Daoy (cell line): ENCODE measurements around the gene CAMK2N1. TPM values are rescaled to one million over a fixed set of nuclear protein-coding genes. Genes with fewer than 3 reads are reported as not detected.
"Not testable (repeated sequence)": the region's sequence is repeated elsewhere in the genome, so short reads cannot be mapped to it uniquely, and the experiment has no call there.

Experiments
- DNase-seq: peaks from one replicate; pipeline ENCODE4 v3.0.0-alpha.2; 2015; ENCODE audit warnings: low read depth
- total RNA-seq: library from RNA; depleted of rRNA; stranded (reverse); fragments of >200 nt; shearing (Covaris generic); gene quantifications from 2 replicates; pipeline ENCODE4 v1.2.3, GENCODE V29; 2014

The CAMK2N1 gene
- total RNA-seq, 1 experiment from 2014 or later = 5.4 TPM

- not testable (repeated sequence) for DNase-seq
Observed at GRCh38 chr1:20496725-20497383, 10.8 kb upstream of the CAMK2N1 start.

DNA sequence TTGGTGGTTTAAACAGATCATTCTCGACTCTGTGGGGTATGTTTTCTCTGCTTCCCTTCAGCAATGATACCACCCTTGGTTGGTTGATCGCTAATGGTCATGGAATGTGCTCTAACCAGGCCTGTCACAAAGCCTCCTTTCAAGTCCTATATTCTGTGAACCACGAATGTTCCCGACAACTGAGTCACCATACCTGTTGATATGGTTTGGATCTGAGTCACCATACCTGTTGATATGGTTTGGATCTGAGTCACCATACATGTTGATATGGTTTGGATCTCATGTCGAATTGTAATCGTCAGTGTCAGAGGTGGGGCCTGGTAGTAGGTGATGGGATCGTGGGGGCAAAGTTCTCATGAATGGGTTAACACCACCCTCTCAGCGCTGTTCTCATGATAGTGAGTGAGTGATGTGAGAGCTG, 10.2 kb upstream of the CAMK2N1 start:
- DNase-seq = peak; percentile 93

DNA sequence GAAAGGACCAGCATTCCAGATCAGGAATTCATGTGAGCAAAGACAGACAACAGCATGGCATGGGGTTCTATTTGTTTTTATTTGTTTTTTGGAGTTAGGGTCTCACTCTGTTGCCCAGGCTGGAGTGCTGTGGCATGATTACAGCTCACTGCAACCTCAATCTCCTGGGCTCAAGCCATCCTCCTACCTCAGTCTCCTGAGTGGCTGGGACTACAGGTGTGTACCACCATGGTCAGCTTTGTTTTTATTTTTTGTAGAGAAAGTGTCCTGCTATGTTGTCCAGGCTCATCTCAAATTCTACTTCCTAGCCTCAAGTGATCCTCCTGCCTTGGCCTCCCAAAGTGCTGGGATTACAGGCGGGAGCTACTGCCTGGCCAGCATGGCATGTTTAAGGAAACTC, 9.7 kb upstream of the CAMK2N1 start:
- no peak for DNase-seq

DNA sequence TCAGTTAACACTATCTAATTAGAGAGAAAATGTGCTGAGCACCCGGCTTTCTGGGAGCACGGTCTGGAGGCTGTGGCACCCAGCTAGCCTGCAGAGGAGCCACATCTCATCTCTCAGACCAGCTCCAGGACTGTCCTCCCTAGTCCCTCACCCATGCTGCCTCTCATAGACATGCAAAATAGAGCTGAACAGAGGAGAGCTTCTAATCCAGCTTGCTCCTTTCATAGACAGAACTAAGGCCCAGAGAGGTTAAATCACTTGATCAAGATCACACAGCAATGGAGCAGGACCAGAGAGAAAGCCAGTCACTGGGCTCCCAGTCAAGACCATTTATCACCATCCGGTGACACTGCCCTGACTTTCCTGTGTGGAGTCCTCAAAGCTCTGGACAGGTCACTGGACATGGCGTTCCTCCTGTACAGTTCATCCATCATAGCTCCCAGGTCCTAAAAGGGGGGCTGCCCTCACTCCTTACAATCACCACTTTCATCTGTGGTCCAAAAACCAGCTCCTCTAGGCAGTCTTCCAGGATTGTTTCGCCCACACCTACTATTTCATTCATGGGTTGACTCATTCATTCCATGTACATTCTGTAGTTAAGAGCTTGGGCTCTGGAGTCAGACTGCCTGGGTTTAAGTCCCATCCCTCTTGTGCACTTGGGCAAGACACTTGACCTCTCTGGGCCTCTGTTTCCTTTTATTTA, 8.8 kb upstream of the CAMK2N1 start:
- DNase-seq = peak; percentile 84

- peak; percentile 93 for DNase-seq
Observed at GRCh38 chr1:20493839-20494608, 8.0 kb upstream of the CAMK2N1 start.

DNA sequence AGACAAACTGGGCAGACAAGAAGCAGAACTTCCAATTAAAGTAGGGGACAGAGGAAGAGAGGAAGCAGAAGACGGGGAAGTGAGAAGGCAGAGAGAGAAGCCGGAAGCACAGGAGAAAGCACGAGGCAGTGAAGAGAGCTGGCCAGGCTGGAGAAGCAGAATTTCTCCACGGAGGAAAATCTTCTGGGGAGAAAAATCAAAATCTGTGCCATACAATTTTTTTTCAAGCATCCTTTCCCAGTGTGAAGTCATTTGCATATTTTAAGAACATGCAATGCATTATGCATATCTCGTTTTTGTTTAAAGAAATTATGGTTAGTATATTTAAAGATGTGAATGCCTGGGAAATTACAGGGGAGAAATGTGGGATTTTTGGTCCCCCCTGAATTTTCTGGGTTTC, 7.3 kb upstream of the CAMK2N1 start:
- DNase-seq = no peak

- no peak for DNase-seq
Observed at GRCh38 chr1:20492751-20493150, 6.7 kb upstream of the CAMK2N1 start.

- no peak for DNase-seq
Observed at GRCh38 chr1:20491866-20492265, 5.9 kb upstream of the CAMK2N1 start.

DNA sequence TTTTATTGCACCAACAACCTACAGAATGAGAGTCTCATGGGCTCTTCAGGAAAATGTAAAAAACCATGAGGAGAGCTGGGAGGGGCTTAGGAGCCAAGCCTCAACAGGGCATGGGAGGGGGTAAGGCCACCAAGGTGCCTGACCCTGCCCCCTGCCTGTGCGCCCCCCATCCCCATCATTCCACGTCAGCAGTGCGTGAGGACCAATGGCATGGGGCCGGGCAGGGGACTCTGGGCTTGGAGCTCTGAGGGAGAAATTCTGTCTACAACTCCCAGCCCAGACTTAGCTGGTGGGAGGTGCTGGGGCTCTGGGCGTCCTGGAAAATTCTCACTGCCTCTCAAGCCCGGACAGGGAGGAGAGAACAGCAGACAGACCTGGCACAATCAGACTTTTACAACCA, 5.2 kb upstream of the CAMK2N1 start:
- no peak for DNase-seq

GRCh38 chr1:20487236-20487590, 1.2 kb upstream of the CAMK2N1 start:
- DNase-seq = no peak

- peak; percentile 53 for DNase-seq
Observed at GRCh38 chr1:20486457-20487235, 636 bp upstream of the CAMK2N1 start.

DNA sequence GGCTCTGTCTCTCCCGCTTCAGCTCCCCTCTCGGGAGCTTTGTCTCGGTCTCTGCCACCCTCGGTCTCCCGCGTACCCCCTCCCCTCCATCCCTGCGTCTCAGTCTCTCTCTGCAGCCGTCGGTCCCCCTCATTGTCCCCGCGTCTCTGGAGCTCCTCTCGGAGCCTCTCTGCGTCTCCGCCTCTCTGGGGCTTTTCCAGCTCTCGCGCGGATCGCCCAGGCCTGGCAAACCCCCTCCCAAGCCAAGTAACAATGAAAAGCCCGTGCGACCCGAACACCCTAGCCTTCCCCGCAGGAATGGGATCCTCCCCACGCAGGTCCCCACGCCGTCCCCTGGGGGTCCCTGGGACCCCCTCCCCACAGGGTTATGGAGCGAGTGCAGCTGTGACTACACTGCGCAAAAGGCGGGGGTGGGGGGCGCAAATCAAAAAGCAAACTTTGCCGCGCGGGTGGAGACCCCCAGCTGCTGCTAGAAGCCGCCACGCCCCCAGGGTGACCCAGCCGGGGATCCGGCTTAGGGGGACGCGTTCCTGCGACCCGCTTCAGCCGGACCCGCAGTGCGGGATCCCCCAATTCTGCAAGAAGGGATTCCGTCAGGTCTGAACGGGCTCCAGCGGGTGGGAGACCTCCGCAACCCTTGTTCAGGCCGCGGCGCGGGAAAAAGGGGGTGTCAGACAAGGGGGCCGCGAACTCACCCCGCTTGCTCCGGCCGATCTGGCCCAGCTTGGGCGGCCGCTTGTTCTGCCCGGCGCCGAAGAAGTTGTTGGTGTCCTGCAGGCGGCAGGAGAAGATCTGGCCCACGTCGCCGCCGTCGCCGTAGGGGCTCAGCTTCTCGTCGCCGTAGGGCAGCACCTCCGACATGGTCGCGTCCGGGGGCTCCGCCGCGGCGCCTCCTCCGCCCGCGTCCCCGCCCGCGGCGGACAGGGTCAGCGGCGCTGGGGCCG, 1.2 kb downstream of the CAMK2N1 start:
- peak; percentile 32 for DNase-seq

- peak; percentile 57 for DNase-seq
Observed at GRCh38 chr1:20483833-20484518, 2.0 kb downstream of the CAMK2N1 start.

DNA sequence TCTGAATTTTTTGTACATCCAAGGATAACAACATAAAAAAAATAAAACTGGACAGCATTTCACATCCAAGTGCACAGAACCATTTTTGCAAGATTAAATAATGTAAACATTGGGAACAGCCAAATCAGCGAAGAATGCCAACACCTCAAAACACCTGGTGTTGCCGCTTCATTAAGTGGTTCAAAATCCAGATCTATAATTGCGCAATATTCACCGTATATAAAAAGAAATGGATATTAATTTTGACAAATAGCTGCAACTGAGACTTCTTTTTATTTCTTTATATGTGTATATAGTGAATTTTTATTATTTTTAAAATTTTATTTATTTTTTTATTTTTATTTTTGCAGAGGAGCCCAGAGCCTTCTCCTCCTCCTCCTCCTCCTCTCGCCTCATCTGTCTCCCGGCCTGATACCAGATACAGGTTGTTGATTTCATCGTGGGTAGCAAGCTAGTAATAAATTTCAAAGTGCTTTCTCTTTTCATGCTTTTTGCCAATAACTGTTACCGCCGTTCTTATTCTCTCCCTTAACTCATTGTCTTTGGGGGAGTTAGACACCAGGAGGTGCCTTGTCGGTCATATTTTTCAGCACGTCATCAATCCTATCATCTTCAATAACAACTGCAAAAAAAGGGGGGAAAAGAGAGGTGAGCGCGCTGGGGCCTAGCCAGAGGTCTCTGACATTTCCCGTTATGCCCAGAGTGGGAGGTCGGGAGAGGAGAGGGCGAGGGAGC, 2.7 kb downstream of the CAMK2N1 start:
- DNase-seq = no peak

GRCh38 chr1:20481643-20482498, 4.1 kb downstream of the CAMK2N1 start:
- no peak for DNase-seq

DNA sequence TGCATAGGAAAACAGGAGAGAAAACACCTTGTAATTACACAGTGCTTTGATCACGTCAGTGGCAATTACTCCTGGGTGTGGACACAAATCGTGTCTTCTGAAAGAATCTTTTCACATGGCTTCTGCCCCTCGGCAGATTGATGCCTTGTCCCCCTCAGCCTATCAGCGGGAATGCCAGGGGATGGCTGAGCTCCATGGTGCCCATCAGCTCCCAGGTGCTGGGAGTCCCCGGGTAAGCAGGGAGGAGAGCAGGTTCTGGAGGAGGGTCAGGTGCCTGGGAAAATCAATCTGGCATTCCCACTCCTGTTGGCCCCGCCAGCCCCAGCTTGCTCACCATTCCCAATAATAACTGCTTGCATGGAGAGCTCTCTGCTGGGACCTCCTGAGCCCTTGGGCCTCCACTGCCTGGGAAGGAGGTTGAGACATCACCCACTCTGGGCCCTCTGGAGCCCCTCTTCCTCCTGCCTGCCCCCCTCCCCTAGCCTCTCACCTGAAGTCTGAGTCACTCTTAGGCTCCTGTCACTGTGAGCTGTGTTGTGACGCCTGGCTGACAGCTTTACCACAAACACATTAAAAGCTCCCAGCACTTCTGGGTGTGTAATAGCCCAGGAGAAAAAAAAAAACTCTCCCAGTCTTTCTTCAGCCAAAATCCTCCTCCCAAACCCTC, 4.9 kb downstream of the CAMK2N1 start:
- peak; percentile 40 for DNase-seq

GRCh38 chr1:20480243-20480944, 5.6 kb downstream of the CAMK2N1 start:
- DNase-seq = no peak
